ENCODE measurements around the gene DHRSX. TPM values are rescaled to one million over a fixed set of nuclear protein-coding genes. Genes with fewer than 3 reads are reported as not detected.

DHRSX gene
- total RNA-seq, 3 donors from 2014 or later = 24.3 to 39.0 (median 29.2) TPM

DNA sequence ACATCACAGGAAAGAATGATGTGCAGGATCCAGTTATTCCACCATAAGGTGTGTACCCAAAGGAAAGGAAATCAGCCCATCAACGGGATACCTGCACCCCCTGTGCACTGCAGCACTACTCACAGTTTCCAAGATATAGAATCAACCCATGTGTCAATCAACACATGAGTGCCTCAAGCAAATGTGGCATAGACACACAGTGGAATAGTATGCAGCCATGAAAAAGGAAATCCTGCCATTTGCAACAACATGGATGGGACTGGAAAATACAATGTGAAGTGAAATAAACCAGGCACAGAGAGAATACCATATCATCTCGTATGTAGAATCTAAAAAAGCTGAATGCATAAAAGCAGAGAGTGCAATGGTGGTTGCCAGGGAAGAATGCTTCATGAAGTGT lies 53.3 kb downstream of the DHRSX start:
- DNase-seq (ENCODE audit: low spot score in 2 of 2) = no peak
- H3K27ac ChIP-seq = no peak overlapping the region
- no peak for TF ChIP-seq POLR2AphosphoS5 (IDR thresholded peaks at IDR 0.05)
- TF ChIP-seq, protein P1, sequence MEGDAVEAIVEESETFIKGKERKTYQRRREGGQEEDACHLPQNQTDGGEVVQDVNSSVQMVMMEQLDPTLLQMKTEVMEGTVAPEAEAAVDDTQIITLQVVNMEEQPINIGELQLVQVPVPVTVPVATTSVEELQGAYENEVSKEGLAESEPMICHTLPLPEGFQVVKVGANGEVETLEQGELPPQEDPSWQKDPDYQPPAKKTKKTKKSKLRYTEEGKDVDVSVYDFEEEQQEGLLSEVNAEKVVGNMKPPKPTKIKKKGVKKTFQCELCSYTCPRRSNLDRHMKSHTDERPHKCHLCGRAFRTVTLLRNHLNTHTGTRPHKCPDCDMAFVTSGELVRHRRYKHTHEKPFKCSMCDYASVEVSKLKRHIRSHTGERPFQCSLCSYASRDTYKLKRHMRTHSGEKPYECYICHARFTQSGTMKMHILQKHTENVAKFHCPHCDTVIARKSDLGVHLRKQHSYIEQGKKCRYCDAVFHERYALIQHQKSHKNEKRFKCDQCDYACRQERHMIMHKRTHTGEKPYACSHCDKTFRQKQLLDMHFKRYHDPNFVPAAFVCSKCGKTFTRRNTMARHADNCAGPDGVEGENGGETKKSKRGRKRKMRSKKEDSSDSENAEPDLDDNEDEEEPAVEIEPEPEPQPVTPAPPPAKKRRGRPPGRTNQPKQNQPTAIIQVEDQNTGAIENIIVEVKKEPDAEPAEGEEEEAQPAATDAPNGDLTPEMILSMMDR (IDR thresholded peaks at IDR 0.05) = no peak
- TF ChIP-seq POLR2A (IDR thresholded peaks at IDR 0.05) = no peak
- no peaks in the 10 kb centered on the region for H3K27me3 ChIP-seq
- H3K4me1 ChIP-seq = no peaks in the 10 kb centered on the region
- no peaks in the 10 kb centered on the region for H3K36me3 ChIP-seq
- intact Hi-C loops (cut with DNase I; ENCODE audit: low total_unique reads) = no loop called here
- no peaks in the 10 kb centered on the region for H3K9me3 ChIP-seq
- H3K4me3 ChIP-seq = no peak overlapping the region

DNA sequence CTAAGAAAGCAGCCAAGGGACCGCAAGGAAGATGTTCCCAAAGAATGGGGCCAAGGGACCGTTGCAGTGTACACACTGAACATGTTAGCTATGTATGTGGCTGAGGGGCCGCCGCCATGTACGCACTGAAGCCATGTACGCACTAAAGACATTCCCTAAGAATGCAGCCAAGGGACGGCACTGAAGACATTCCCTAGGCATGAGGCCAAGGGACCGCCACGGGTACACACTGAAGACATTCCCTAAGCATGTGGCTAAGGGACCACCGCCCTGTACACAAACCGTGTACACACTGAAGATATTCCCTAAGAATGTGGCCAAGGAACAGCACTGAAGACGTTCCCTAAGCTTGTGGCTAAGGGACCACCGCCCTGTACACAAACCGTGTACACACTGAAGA lies 54.0 kb downstream of the DHRSX start:
- no peak overlapping the region for H3K4me3 ChIP-seq
- intact Hi-C loops (cut with DNase I; ENCODE audit: low total_unique reads) = no loop called here
- DNase-seq (ENCODE audit: low spot score in 2 of 2) = no peak
- H3K27ac ChIP-seq = no peak overlapping the region
- H3K4me1 ChIP-seq = no peaks in the 10 kb centered on the region
- TF ChIP-seq POLR2AphosphoS5 (IDR thresholded peaks at IDR 0.05) (no peak), POLR2A (IDR thresholded peaks at IDR 0.05) (no peak)
- TF ChIP-seq, protein P1 (IDR thresholded peaks at IDR 0.05) = no peak
- no peaks in the 10 kb centered on the region for H3K9me3 ChIP-seq
- H3K27me3 ChIP-seq = no peaks in the 10 kb centered on the region
- H3K36me3 ChIP-seq = no peaks in the 10 kb centered on the region

DNA sequence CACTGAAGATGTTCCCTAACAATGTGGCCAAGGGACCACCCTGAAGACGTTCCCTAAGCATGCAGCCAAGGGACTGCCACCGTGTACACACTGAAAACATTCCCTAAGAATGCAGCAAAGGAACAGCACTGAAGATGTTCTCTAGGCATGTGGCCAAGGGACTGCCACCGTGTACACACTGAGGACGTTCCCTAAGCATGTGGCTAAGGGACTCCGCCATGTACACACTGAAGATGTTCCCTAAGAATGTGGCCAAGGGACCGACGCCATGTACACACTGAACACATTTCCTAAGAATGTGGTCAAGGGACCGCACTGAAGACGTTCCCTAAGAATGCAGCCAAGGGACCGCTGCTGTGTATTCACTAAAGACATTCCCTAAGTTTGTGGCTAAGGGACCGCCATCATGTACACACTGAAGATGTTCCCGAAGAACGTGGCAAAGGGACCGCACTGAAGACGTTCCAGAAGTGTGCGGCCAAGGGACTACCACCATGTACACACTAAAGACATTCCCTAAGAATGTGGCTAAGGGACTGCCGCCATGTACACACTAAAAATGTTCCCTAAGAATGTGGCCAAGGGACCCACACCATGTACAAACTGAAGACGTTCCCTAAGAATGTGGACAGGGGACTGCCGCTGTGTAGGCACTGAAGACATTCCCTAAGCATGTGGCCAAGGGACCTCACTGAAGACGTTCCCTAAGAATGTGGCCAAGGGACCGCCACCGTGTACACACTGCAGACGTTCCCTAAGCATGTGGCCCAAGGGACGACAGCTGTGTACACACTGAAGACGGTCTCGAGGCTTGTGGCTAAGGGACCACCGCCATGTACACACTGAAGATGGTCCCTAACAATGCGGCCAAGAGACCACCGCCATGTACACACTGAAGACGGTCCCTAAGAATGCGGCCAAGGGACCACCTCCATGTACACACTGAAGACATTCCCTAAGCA lies 54.8 kb downstream of the DHRSX start:
- Histone ChIP-seq H3K9me3 (no peaks in the 10 kb centered on the region), H3K27me3 (no peaks in the 10 kb centered on the region), H3K27ac (no peak overlapping the region), H3K36me3 (no peaks in the 10 kb centered on the region), H3K4me1 (no peaks in the 10 kb centered on the region), H3K4me3 (no peak overlapping the region)
- no peak for DNase-seq (ENCODE audit: low spot score in 2 of 2)
- intact Hi-C loops (cut with DNase I; ENCODE audit: low total_unique reads) = no loop called here
- TF ChIP-seq POLR2AphosphoS5 (IDR thresholded peaks at IDR 0.05) (no peak), POLR2A (IDR thresholded peaks at IDR 0.05) (no peak)
- TF ChIP-seq, protein P1 (IDR thresholded peaks at IDR 0.05) = no peak

DNA sequence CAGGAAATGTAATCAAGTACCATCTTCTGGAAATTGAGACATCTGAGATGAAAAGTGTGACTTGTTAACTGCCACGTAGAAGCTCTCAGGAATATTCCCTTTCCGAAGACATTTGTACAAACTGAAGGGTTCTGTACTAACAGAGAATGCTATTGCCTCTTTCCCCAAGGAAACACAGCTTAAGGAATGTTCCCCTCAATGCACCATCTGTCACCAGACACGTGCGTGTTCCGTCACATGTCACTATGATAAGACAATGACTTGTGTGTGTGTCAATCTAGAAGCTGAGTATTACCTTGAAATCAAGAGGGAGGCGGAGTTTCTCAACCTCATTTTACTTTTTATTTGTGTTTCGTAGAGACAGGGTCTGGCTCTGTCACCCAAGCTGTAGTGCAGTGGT lies 58.1 kb downstream of the DHRSX start:
- no peak overlapping the region for H3K4me3 ChIP-seq
- H3K4me1 ChIP-seq = no peaks in the 10 kb centered on the region
- TF ChIP-seq, protein P1 (IDR thresholded peaks at IDR 0.05) = no peak
- TF ChIP-seq POLR2A (IDR thresholded peaks at IDR 0.05) (no peak), POLR2AphosphoS5 (IDR thresholded peaks at IDR 0.05) (no peak)
- no peaks in the 10 kb centered on the region for H3K36me3 ChIP-seq
- H3K27ac ChIP-seq = no peak overlapping the region
- H3K27me3 ChIP-seq = no peaks in the 10 kb centered on the region
- H3K9me3 ChIP-seq = peaks cover 0 to 8% of the 10 kb centered on the region in 2 donors
- no peak for DNase-seq (ENCODE audit: low spot score in 2 of 2)
- intact Hi-C loops (cut with DNase I; ENCODE audit: low total_unique reads) = no loop called here

DNA sequence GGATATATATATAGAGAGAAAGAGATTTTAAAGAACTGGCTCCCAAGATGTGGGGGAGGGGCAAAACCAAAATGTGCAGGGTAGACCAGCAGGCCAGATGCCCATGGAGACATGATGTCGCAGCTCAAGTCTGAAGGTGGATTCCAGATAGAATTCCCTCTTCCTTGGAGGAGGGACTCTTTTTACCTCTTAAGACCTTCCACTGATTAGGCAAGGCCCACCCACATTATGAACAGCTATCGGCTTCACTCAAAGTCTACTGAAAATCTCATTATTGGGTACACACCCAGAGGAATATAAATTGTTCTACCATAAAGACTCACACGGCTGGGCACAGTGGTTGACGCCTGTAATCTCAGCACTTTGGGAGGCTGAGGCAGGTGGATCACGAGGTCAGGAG lies 59.3 kb downstream of the DHRSX start:
- H3K4me3 ChIP-seq = no peak overlapping the region
- peaks cover 0 to 8% of the 10 kb centered on the region in 2 donors for H3K9me3 ChIP-seq
- no peaks in the 10 kb centered on the region for H3K27me3 ChIP-seq
- no peak for DNase-seq (ENCODE audit: low spot score in 2 of 2)
- H3K4me1 ChIP-seq = no peaks in the 10 kb centered on the region
- no peaks in the 10 kb centered on the region for H3K36me3 ChIP-seq
- TF ChIP-seq POLR2A (IDR thresholded peaks at IDR 0.05) (no peak), POLR2AphosphoS5 (IDR thresholded peaks at IDR 0.05) (no peak)
- TF ChIP-seq, protein P1 (IDR thresholded peaks at IDR 0.05) = no peak
- no peak overlapping the region for H3K27ac ChIP-seq
- intact Hi-C loops (cut with DNase I; ENCODE audit: low total_unique reads) = no loop called here

Measured in breast epithelium (tissue), 4 donors.